K562 (cell line): ENCODE results near the gene TNF. TPM values are rescaled to one million over a fixed set of nuclear protein-coding genes. Genes with fewer than 3 reads are reported as not detected.

ENCODE experiments used
- CCNT2 ChIP-seq: IDR thresholded peaks from 2 replicates; pipeline ENCODE4 v1.6.1; 2011; ENCODE audit warnings: borderline replicate concordance, low read depth, mild to moderate bottlenecking, moderate library complexity, mixed read lengths, low read length; ENCODE audit not compliant: insufficient read length; ENCODE audit errors: extremely low read depth
- ETV6 ChIP-seq, 3 experiments: fragments of 150-350 bp in 1 of 3; sonication (generic) in 1 of 3; formaldehyde crosslinking in 1 of 3; IDR thresholded peaks; 2 replicates each; pipeline versions ENCODE4 v1.6.1 to v1.8.0; 2014 to 2022; ENCODE audit warnings: borderline replicate concordance in 2 of 3, low read depth in 2 of 3, antibody characterized with exemption in 1 of 3, low read length in 1 of 3, mild to moderate bottlenecking in 1 of 3, missing genetic modification reagents in 1 of 3
- GABPB1 ChIP-seq: sonication (generic); formaldehyde crosslinking; IDR thresholded peaks from 2 replicates; pipeline ENCODE4 v1.8.0; 2022; ENCODE audit warnings: mild to moderate bottlenecking, missing genetic modification reagents
- HNRNPLL ChIP-seq: fragments of 200-400 bp; formaldehyde crosslinking; IDR thresholded peaks from 2 replicates; pipeline ENCODE4 v1.6.1; 2017; ENCODE audit warnings: low read length, low read depth, mild to moderate bottlenecking; ENCODE audit not compliant: poor library complexity, severe bottlenecking
- KDM1A ChIP-seq, 2 experiments: fragments of 450-650 bp; IDR thresholded peaks; 2 replicates each; pipeline ENCODE4 v1.6.1; 2016; ENCODE audit warnings: mild to moderate bottlenecking in 2 of 2
- KLF6 ChIP-seq: fragments of 250-450 bp; sonication (Bioruptor Pico); IDR thresholded peaks from 2 replicates; pipeline ENCODE4 v1.4.0; 2020; ENCODE audit warnings: mild to moderate bottlenecking, moderate library complexity, borderline replicate concordance
- LEF1 ChIP-seq: fragments of 450-650 bp; IDR thresholded peaks from 2 replicates; pipeline ENCODE4 v1.6.1; 2016; ENCODE audit warnings: mild to moderate bottlenecking
- MBD2 ChIP-seq: sonication (generic); IDR thresholded peaks from 2 replicates; pipeline ENCODE4 v1.6.1; 2016; ENCODE audit warnings: low read depth, borderline replicate concordance
- MTA1 ChIP-seq: fragments of 450-650 bp; IDR thresholded peaks from 2 replicates; pipeline ENCODE4 v1.6.1; 2017; ENCODE audit warnings: borderline replicate concordance
- SMAD3 ChIP-seq: fragments of 450-650 bp; formaldehyde crosslinking; conservative IDR thresholded peaks from 2 replicates; pipeline ENCODE4 v1.4.0; 2020; ENCODE audit warnings: mild to moderate bottlenecking
- SMARCE1 ChIP-seq: fragments of 450-650 bp; IDR thresholded peaks from 2 replicates; pipeline ENCODE4 v1.7.1; 2016; ENCODE audit warnings: mild to moderate bottlenecking
- TOE1 ChIP-seq, 2 experiments: fragments of 450-650 bp in 1 of 2; sonication (generic) in 1 of 2; formaldehyde crosslinking in 1 of 2; IDR thresholded peaks; 2 replicates each; pipeline versions ENCODE4 v1.7.1 to v1.8.0; 2016 to 2022; ENCODE audit warnings: borderline replicate concordance in 2 of 2, mild to moderate bottlenecking in 2 of 2, antibody characterized with exemption in 1 of 2, inconsistent platforms in 1 of 2, low read depth in 1 of 2, missing genetic modification reagents in 1 of 2, moderate library complexity in 1 of 2
- VEZF1 ChIP-seq: fragments of 200-800 bp; sonication (Bioruptor generic); IDR thresholded peaks from 2 replicates; pipeline ENCODE4 v1.6.1; 2017; ENCODE audit warnings: missing genetic modification characterization, missing compliant biosample characterization
- ZNF324 ChIP-seq: fragments of 250-450 bp; sonication (Bioruptor Pico); IDR thresholded peaks from 2 replicates; pipeline ENCODE4 v1.4.0; 2020; ENCODE audit warnings: mild to moderate bottlenecking
- ZNF584 ChIP-seq: fragments of 200-800 bp; sonication (Bioruptor generic); IDR thresholded peaks from 2 replicates; pipeline ENCODE4 v1.6.1; 2016; ENCODE audit warnings: low read depth, mild to moderate bottlenecking, missing genetic modification characterization, missing compliant biosample characterization
- ZNF696 ChIP-seq: fragments of 250-450 bp; sonication (Bioruptor Pico); conservative IDR thresholded peaks from 2 replicates; pipeline ENCODE4 v1.4.0; 2020; ENCODE audit warnings: mild to moderate bottlenecking, moderate library complexity
- ZNF740 ChIP-seq, 3 experiments: fragments of 200-800 bp in 1 of 3; sonication (Bioruptor generic) in 1 of 3; sonication (generic) in 1 of 3; formaldehyde crosslinking in 1 of 3; IDR thresholded peaks; 2 replicates each; pipeline versions ENCODE4 v1.6.1 to v1.8.0; 2016 to 2022; ENCODE audit warnings: mild to moderate bottlenecking in 2 of 3, missing compliant biosample characterization in 2 of 3, missing genetic modification characterization in 2 of 3, missing genetic modification reagents in 1 of 3
- ZNF79 ChIP-seq: fragments of 250-450 bp; sonication (Bioruptor Pico); IDR thresholded peaks from 2 replicates; pipeline ENCODE4 v1.4.0; 2020; ENCODE audit warnings: low read depth, mild to moderate bottlenecking, moderate library complexity
- polyA plus RNA-seq, 8 experiments: library from polyadenylated mRNA; depleted of rRNA in 4 of 8; stranded (reverse) in 5 of 8; unstranded in 3 of 8; fragments of >200 nt; fragmentation: Nextera tagmentation in 2 of 8; fragmentation: Illumina TruSeq in 1 of 8; extraction: Ambion mirVana in 2 of 8; extraction: Trizol in 1 of 8; gene quantifications; 2 replicates each; pipeline versions ENCODE4 v1.2.1 to v1.2.3, GENCODE V29; 2011 to 2014; ENCODE audit warnings: inconsistent platforms in 1 of 8, missing spikeins in 1 of 8
- total RNA-seq, 7 experiments: library from RNA; depleted of rRNA in 6 of 7; stranded (reverse); fragments of >200 nt in 6 of 7; fragmentation: Illumina TruSeq in 2 of 7; extraction: Trizol in 2 of 7; gene quantifications; 2 replicates each; pipeline versions ENCODE4 v1.2.1 to v1.2.3, GENCODE V29; 2011 to 2021; ENCODE audit warnings: low replicate concordance in 1 of 7
- TF ChIP-seq, protein P1 (sequence below): fragments of 450-650 bp; IDR thresholded peaks from 2 replicates; pipeline ENCODE4 v1.7.0; 2016; ENCODE audit warnings: borderline replicate concordance
- TF ChIP-seq, protein P2 (sequence below): fragments of 450-650 bp; formaldehyde crosslinking; IDR thresholded peaks from 2 replicates; pipeline ENCODE4 v1.4.0; 2022; ENCODE audit warnings: mild to moderate bottlenecking, moderate library complexity

Gene TNF
- total and polyA plus RNA-seq, 9 of the 15 experiments (the other 6 are each of a cell fraction or from before 2014, with no cell fraction given): 0.08 to 0.40 TPM; not detected in 7

GRCh38 chr6:31558631-31559500 lies 16.5 kb upstream of the TNF start (continued):
- TF ChIP-seq, protein P1, sequence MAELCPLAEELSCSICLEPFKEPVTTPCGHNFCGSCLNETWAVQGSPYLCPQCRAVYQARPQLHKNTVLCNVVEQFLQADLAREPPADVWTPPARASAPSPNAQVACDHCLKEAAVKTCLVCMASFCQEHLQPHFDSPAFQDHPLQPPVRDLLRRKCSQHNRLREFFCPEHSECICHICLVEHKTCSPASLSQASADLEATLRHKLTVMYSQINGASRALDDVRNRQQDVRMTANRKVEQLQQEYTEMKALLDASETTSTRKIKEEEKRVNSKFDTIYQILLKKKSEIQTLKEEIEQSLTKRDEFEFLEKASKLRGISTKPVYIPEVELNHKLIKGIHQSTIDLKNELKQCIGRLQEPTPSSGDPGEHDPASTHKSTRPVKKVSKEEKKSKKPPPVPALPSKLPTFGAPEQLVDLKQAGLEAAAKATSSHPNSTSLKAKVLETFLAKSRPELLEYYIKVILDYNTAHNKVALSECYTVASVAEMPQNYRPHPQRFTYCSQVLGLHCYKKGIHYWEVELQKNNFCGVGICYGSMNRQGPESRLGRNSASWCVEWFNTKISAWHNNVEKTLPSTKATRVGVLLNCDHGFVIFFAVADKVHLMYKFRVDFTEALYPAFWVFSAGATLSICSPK: no peak
- TF ChIP-seq ZNF696 (CRISPR knock-in tag) (no peak), ETV6 (IDR thresholded peaks at IDR 0.05; ENCODE audit: borderline replicate concordance in 1 of 2, low read depth in 2 of 2, low read length in 1 of 2) (peak in 1 of 2 experiments; percentile 51; a peak in 1 of 4 replicates), ETV6 (CRISPR knock-in tag; IDR thresholded peaks at IDR 0.05; ENCODE audit: borderline replicate concordance) (no peak), SMAD3 (no peak), MBD2 (peak; percentile 33; the same call in 1 of the 2 replicates), MTA1 (peak; percentile 17; the same call in 1 of the 2 replicates), HNRNPLL (no peak), VEZF1 (peak; percentile 93), ZNF740 (CRISPR knock-in tag; IDR thresholded peaks at IDR 0.05) (peak; percentile 62; the same call in 1 of the 2 replicates), ZNF740 (tag; IDR thresholded peaks at IDR 0.05) (no peak), KDM1A (IDR thresholded peaks at IDR 0.05) (peak; percentile 19 to 50; a peak in 2 of 4 replicates), ZNF79 (CRISPR knock-in tag) (0 out of 2 replicates have a peak, but pooled peaks have one; percentile 3), GABPB1 (CRISPR knock-in tag) (peak; percentile 70), SMARCE1 (peak; percentile 86), ZNF584 (peak; percentile 93), LEF1 (peak; percentile 82), KLF6 (CRISPR knock-in tag) (no peak), ZNF324 (CRISPR knock-in tag) (no peak), CCNT2 (no peak), TOE1 (IDR thresholded peaks at IDR 0.05; ENCODE audit: borderline replicate concordance) (0 out of 2 replicates have a peak, but pooled peaks have one; percentile 28), TOE1 (CRISPR knock-in tag; IDR thresholded peaks at IDR 0.05; ENCODE audit: borderline replicate concordance, low read depth) (no peak)
- TF ChIP-seq, protein P2, sequence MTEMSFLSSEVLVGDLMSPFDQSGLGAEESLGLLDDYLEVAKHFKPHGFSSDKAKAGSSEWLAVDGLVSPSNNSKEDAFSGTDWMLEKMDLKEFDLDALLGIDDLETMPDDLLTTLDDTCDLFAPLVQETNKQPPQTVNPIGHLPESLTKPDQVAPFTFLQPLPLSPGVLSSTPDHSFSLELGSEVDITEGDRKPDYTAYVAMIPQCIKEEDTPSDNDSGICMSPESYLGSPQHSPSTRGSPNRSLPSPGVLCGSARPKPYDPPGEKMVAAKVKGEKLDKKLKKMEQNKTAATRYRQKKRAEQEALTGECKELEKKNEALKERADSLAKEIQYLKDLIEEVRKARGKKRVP (CRISPR knock-in tag): peak; percentile 81
